Measurements from ENCODE around the gene IGFBP1. TPM values are rescaled to one million over a fixed set of nuclear protein-coding genes. Genes with fewer than 3 reads are reported as not detected.
"Not testable (repeated sequence)": the region's sequence is repeated elsewhere in the genome, so short reads cannot be mapped to it uniquely, and the experiment has no call there.

IGFBP1 gene
- total RNA-seq, 1 donor from 2014 or later: not detected

GRCh38 chr7:45930967-45931366 is 42.7 kb downstream of the IGFBP1 start:
- intact Hi-C loops (cut with micrococcal nuclease): no loop called here

DNA sequence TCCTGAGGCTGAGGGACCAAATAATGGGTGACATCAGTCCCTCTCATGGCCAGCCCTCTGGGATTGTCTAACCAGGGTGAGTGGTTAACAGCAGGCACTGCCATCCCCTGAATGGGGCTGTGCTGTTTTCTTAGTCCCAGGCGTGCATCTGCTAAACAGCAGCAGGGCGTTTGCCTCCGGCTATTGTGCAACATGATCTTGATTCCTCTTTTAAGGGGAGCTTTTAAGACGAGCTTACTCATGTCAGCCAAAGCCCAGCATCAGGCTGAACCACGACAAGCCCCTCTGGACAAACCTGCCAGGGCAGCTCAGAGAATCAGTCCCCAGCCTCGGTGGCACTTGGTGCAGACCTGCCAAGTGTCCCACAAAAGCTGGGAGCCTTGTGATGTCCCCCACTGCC is 49.0 kb downstream of the IGFBP1 start:
- intact Hi-C loops (cut with micrococcal nuclease): no loop called here

- intact Hi-C loops (cut with micrococcal nuclease): no loop called here
Measured at GRCh38 chr7:45937862-45938261, 49.6 kb downstream of the IGFBP1 start.

DNA sequence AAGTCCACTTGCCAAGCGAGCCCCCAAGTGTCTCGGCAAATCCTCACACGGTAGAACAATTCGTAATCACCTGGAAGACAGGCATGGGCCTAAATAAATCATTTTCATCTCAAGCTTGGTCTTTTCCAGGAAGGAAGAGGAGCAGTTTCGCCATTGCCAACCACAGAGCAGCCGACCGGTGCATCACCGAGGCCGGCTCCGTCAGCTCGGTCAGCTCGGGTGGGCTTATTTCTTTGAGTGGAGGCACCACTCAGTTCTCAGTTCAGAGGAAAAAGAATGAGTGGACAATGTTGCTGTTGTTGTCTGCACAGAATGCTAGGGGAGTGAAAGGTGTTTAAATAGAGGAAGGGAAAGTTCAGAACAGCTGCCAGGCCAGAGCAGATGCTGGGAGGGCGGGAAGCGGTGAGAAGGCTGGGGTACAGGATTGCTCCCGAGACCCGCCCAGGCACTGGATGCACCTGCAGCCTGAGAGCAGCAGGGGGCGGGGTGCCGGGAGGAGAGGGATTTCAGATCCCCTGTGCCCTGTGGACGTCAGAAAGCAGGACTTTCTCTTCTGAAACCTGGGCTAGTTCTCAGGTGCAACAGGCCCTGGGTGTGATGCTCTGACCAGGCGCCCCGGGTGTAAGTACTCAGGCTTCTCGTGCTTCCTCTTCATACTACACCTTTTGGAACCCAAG is 50.5 kb downstream of the IGFBP1 start:
- intact Hi-C loops (cut with micrococcal nuclease): no loop called here

GRCh38 chr7:45939574-45939973 is 51.3 kb downstream of the IGFBP1 start:
- intact Hi-C loops (cut with micrococcal nuclease): no loop called here

- intact Hi-C loops (cut with micrococcal nuclease): not testable (repeated sequence)
Measured at GRCh38 chr7:45940237-45940781, 52.0 kb downstream of the IGFBP1 start.

DNA sequence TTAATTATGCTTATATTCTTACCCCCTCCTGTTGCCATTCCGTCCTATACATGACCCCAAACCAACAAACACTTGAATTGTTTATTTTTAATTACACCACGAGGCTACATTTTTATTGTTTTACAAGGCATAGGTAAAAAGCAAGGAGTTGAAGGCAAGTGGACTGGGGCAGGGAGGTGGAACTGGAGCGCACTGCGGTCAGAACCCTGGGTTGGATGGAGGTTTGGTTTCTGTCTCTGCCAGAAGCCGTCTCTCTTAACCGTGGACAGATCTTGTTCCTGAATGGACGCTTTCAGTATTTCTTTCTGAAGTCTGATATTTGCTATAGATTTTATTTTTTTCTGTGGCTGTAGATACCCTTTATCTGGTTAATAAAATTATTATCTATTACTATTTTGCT is 52.7 kb downstream of the IGFBP1 start:
- intact Hi-C loops (cut with micrococcal nuclease): no loop called here

Other genes with a start within 250 kb of the IGFBP1 start
- gene CCDC201, start 15.4 kb upstream of the IGFBP1 start, total RNA-seq: not detected in 2 replicates
- gene IGFBP3, start 32.8 kb downstream of the IGFBP1 start, total RNA-seq: 1.3 and 1.5 TPM in 2 replicates